PC-9 (cell line): ENCODE measurements around the gene OR3A3.

ENCODE experiments used
- EZH2 ChIP-seq: fragments of 200-600 bp; sonication (generic); IDR thresholded peaks from 2 replicates; pipeline ENCODE4 v1.8.0; 2017; ENCODE audit warnings: antibody characterized with exemption, low read depth
- TF ChIP-seq, protein P1 (sequence below): fragments of 200-600 bp; sonication (generic); conservative IDR thresholded peaks from 2 replicates; pipeline ENCODE4 v1.6.1; 2017; ENCODE audit warnings: mixed run types, antibody characterized with exemption, mild to moderate bottlenecking, moderate library complexity

DNA sequence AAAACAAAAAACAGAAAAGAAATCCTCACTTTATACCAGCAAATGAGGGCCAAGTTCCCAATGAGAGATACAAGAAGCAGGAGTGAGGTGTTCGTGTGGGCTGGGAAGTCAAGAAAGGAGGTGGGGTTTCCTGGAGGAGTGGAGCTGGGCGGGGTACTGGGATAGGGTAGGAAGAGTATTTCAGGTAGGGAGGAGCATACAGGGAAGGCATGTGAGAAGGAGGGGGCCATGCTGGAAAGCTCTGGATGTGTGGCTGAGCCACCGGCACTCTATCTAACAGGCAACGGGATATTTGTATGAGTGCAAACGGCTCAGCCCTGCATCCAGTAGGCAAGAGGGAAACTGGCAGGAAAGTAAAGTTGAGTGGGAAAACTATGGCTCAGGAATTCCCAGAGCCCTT lies 29.2 kb upstream of the OR3A3 start:
- TF ChIP-seq, protein P1, sequence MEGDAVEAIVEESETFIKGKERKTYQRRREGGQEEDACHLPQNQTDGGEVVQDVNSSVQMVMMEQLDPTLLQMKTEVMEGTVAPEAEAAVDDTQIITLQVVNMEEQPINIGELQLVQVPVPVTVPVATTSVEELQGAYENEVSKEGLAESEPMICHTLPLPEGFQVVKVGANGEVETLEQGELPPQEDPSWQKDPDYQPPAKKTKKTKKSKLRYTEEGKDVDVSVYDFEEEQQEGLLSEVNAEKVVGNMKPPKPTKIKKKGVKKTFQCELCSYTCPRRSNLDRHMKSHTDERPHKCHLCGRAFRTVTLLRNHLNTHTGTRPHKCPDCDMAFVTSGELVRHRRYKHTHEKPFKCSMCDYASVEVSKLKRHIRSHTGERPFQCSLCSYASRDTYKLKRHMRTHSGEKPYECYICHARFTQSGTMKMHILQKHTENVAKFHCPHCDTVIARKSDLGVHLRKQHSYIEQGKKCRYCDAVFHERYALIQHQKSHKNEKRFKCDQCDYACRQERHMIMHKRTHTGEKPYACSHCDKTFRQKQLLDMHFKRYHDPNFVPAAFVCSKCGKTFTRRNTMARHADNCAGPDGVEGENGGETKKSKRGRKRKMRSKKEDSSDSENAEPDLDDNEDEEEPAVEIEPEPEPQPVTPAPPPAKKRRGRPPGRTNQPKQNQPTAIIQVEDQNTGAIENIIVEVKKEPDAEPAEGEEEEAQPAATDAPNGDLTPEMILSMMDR, result no peak
- TF ChIP-seq EZH2, result no peak
